ENCODE results near the gene DIAPH1.

DIAPH1 gene

GRCh38 chr5:141515141-141515540 lies 103.7 kb downstream of the DIAPH1 start:
- Histone ChIP-seq H3K9ac (ENCODE audit: low read depth, low read length, poor library complexity, severe bottlenecking) (no peak overlapping the region), H4K20me1 (ENCODE audit: insufficient read depth, low read length, poor library complexity, severe bottlenecking) (no peaks in the 10 kb centered on the region), H3K79me2 (ENCODE audit: insufficient read depth, low read length) (no peaks in the 10 kb centered on the region), H3F3A (ENCODE audit: low read depth) (no peaks in the 10 kb centered on the region), H3K9me3 (ENCODE audit: insufficient read depth, low read depth, low read length) (no peaks in the 10 kb centered on the region), H3K9me2 (replicated peaks; ENCODE audit: low read depth, low read length) (no peaks in the 10 kb centered on the region), H3K27me3 (ENCODE audit: insufficient read depth, low read length, poor library complexity, severe bottlenecking) (no peaks in the 10 kb centered on the region), H3K4me1 (ENCODE audit: insufficient read depth, low read length, poor library complexity, severe bottlenecking) (no peaks in the 10 kb centered on the region), H2AFZ (ENCODE audit: low read length) (no peak overlapping the region), H3K4me2 (ENCODE audit: low read depth, low read length, poor library complexity, severe bottlenecking) (no peak overlapping the region), H3K4me3 (ENCODE audit: low read length, poor library complexity, severe bottlenecking) (no peak overlapping the region), H3K36me3 (ENCODE audit: insufficient read depth, low read length) (peaks cover 76% of the 10 kb centered on the region; the same call in 1 of the 2 replicates)
- no peak for TF ChIP-seq EZH2phosphoT487 (IDR thresholded peaks at IDR 0.05; ENCODE audit: borderline replicate concordance)
- TF ChIP-seq CTCF (conservative IDR thresholded peaks at IDR 0.05; ENCODE audit: low read length) = no peak

- no peak overlapping the region for H3K4me3 ChIP-seq (ENCODE audit: low read length, poor library complexity, severe bottlenecking)
Measured at GRCh38 chr5:141514330-141515133, 104.3 kb downstream of the DIAPH1 start.

GRCh38 chr5:141513627-141514329 lies 105.0 kb downstream of the DIAPH1 start:
- Histone ChIP-seq H3K27me3 (ENCODE audit: insufficient read depth, low read length, poor library complexity, severe bottlenecking) (no peaks in the 10 kb centered on the region), H3K4me1 (ENCODE audit: insufficient read depth, low read length, poor library complexity, severe bottlenecking) (no peaks in the 10 kb centered on the region), H3K9ac (ENCODE audit: low read depth, low read length, poor library complexity, severe bottlenecking) (no peak overlapping the region), H3K4me3 (ENCODE audit: low read length, poor library complexity, severe bottlenecking) (no peak overlapping the region), H3K4me2 (ENCODE audit: low read depth, low read length, poor library complexity, severe bottlenecking) (no peak overlapping the region), H3K9me3 (ENCODE audit: insufficient read depth, low read depth, low read length) (no peaks in the 10 kb centered on the region), H3K36me3 (ENCODE audit: insufficient read depth, low read length) (peaks cover 62% of the 10 kb centered on the region; the same call in 1 of the 2 replicates), H3K9me2 (replicated peaks; ENCODE audit: low read depth, low read length) (no peaks in the 10 kb centered on the region), H3F3A (ENCODE audit: low read depth) (no peaks in the 10 kb centered on the region), H2AFZ (ENCODE audit: low read length) (no peak overlapping the region), H3K79me2 (ENCODE audit: insufficient read depth, low read length) (no peaks in the 10 kb centered on the region), H4K20me1 (ENCODE audit: insufficient read depth, low read length, poor library complexity, severe bottlenecking) (no peaks in the 10 kb centered on the region)
- TF ChIP-seq CTCF (conservative IDR thresholded peaks at IDR 0.05; ENCODE audit: low read length) = no peak
- TF ChIP-seq EZH2phosphoT487 (IDR thresholded peaks at IDR 0.05; ENCODE audit: borderline replicate concordance) = no peak

More at GRCh38 chr5:141514330-141515133, 104.3 kb downstream of the DIAPH1 start:
- H3K9me3 ChIP-seq (ENCODE audit: insufficient read depth, low read depth, low read length) = no peaks in the 10 kb centered on the region
- no peaks in the 10 kb centered on the region for H3K27me3 ChIP-seq (ENCODE audit: insufficient read depth, low read length, poor library complexity, severe bottlenecking)
- no peak overlapping the region for H3K4me2 ChIP-seq (ENCODE audit: low read depth, low read length, poor library complexity, severe bottlenecking)
- no peak overlapping the region for H2AFZ ChIP-seq (ENCODE audit: low read length)
- H4K20me1 ChIP-seq (ENCODE audit: insufficient read depth, low read length, poor library complexity, severe bottlenecking) = no peaks in the 10 kb centered on the region
- no peaks in the 10 kb centered on the region for H3K9me2 ChIP-seq (replicated peaks; ENCODE audit: low read depth, low read length)
- H3F3A ChIP-seq (ENCODE audit: low read depth) = no peaks in the 10 kb centered on the region
- no peak overlapping the region for H3K9ac ChIP-seq (ENCODE audit: low read depth, low read length, poor library complexity, severe bottlenecking)
- TF ChIP-seq EZH2phosphoT487 (IDR thresholded peaks at IDR 0.05; ENCODE audit: borderline replicate concordance) = no peak
- TF ChIP-seq CTCF (conservative IDR thresholded peaks at IDR 0.05; ENCODE audit: low read length) = no peak
- no peaks in the 10 kb centered on the region for H3K79me2 ChIP-seq (ENCODE audit: insufficient read depth, low read length)
- no peaks in the 10 kb centered on the region for H3K4me1 ChIP-seq (ENCODE audit: insufficient read depth, low read length, poor library complexity, severe bottlenecking)
- H3K36me3 ChIP-seq (ENCODE audit: insufficient read depth, low read length) = peaks cover 70% of the 10 kb centered on the region; the same call in 1 of the 2 replicates
